ENCODE measurements around the gene EYS.

Gene EYS

GRCh38 chr6:65045801-65046200 is 661.2 kb downstream of the EYS start:
- Histone ChIP-seq H3K9me2 (replicated peaks; ENCODE audit: insufficient read depth, low read length) (no peaks in the 10 kb centered on the region), H3K27me3 (replicated peaks; ENCODE audit: insufficient read depth, low read length) (no peaks in the 10 kb centered on the region), H2AFZ (ENCODE audit: low read length) (no peak overlapping the region), H4K20me1 (ENCODE audit: insufficient read depth, low read length) (no peaks in the 10 kb centered on the region), H3K36me3 (replicated peaks; ENCODE audit: insufficient read depth, low read length) (no peaks in the 10 kb centered on the region), H3K4me1 (ENCODE audit: low read length) (no peaks in the 10 kb centered on the region), H3K4me3 (ENCODE audit: low read length) (no peak overlapping the region), H3K9me3 (replicated peaks; ENCODE audit: insufficient read depth, low read length) (no peaks in the 10 kb centered on the region), H3K27ac (ENCODE audit: low read length) (no peak overlapping the region), H3K79me2 (ENCODE audit: low read length) (no peaks in the 10 kb centered on the region), H3K9ac (ENCODE audit: low read length) (no peak overlapping the region), H3K4me2 (ENCODE audit: low read depth, low read length) (no peak overlapping the region), H3F3A (ENCODE audit: insufficient read depth, low read length) (no peaks in the 10 kb centered on the region)
- TF ChIP-seq CTCF (IDR thresholded peaks at IDR 0.05; ENCODE audit: low read length) (no peak), EZH2phosphoT487 (IDR thresholded peaks at IDR 0.05; ENCODE audit: low read length) (no peak)
- no peak for DNase-seq

- no peak overlapping the region for H3K27ac ChIP-seq (ENCODE audit: low read length)
- no peak overlapping the region for H3K4me3 ChIP-seq (ENCODE audit: low read length)
- no peaks in the 10 kb centered on the region for H3K27me3 ChIP-seq (replicated peaks; ENCODE audit: insufficient read depth, low read length)
- no peaks in the 10 kb centered on the region for H4K20me1 ChIP-seq (ENCODE audit: insufficient read depth, low read length)
- H3K4me1 ChIP-seq (ENCODE audit: low read length) = no peaks in the 10 kb centered on the region
- H3K79me2 ChIP-seq (ENCODE audit: low read length) = no peaks in the 10 kb centered on the region
- no peaks in the 10 kb centered on the region for H3K9me2 ChIP-seq (replicated peaks; ENCODE audit: insufficient read depth, low read length)
- no peaks in the 10 kb centered on the region for H3K36me3 ChIP-seq (replicated peaks; ENCODE audit: insufficient read depth, low read length)
- H3K4me2 ChIP-seq (ENCODE audit: low read depth, low read length) = no peak overlapping the region
- TF ChIP-seq EZH2phosphoT487 (IDR thresholded peaks at IDR 0.05; ENCODE audit: low read length) (no peak), EZH2 (optimal IDR thresholded peaks at IDR 0.05; ENCODE audit: low read depth, low read length) (no peak), CTCF (IDR thresholded peaks at IDR 0.05; ENCODE audit: low read length) (no peak)
- H3K9me3 ChIP-seq (replicated peaks; ENCODE audit: insufficient read depth, low read length) = no peaks in the 10 kb centered on the region
- H3F3A ChIP-seq (ENCODE audit: insufficient read depth, low read length) = no peaks in the 10 kb centered on the region
- no peak overlapping the region for H2AFZ ChIP-seq (ENCODE audit: low read length)
- H3K9ac ChIP-seq (ENCODE audit: low read length) = no peak overlapping the region
- no peak for DNase-seq
Observed at GRCh38 chr6:65014006-65014405, 693.0 kb downstream of the EYS start.

GRCh38 chr6:65006788-65007187 is 700.2 kb downstream of the EYS start:
- no peak overlapping the region for H3K4me3 ChIP-seq (ENCODE audit: low read length)
- H2AFZ ChIP-seq (ENCODE audit: low read length) = no peak overlapping the region
- TF ChIP-seq CTCF (IDR thresholded peaks at IDR 0.05; ENCODE audit: low read length) (no peak), EZH2phosphoT487 (IDR thresholded peaks at IDR 0.05; ENCODE audit: low read length) (no peak), EZH2 (optimal IDR thresholded peaks at IDR 0.05; ENCODE audit: low read depth, low read length) (no peak)
- no peak overlapping the region for H3K9ac ChIP-seq (ENCODE audit: low read length)
- H3F3A ChIP-seq (ENCODE audit: insufficient read depth, low read length) = no peaks in the 10 kb centered on the region
- H3K9me3 ChIP-seq (replicated peaks; ENCODE audit: insufficient read depth, low read length) = no peaks in the 10 kb centered on the region
- H3K4me2 ChIP-seq (ENCODE audit: low read depth, low read length) = no peak overlapping the region
- H3K36me3 ChIP-seq (replicated peaks; ENCODE audit: insufficient read depth, low read length) = no peaks in the 10 kb centered on the region
- no peak for DNase-seq
- H3K4me1 ChIP-seq (ENCODE audit: low read length) = no peaks in the 10 kb centered on the region
- no peaks in the 10 kb centered on the region for H3K27me3 ChIP-seq (replicated peaks; ENCODE audit: insufficient read depth, low read length)
- no peaks in the 10 kb centered on the region for H3K79me2 ChIP-seq (ENCODE audit: low read length)
- H3K27ac ChIP-seq (ENCODE audit: low read length) = no peak overlapping the region
- H4K20me1 ChIP-seq (ENCODE audit: insufficient read depth, low read length) = no peaks in the 10 kb centered on the region
- no peaks in the 10 kb centered on the region for H3K9me2 ChIP-seq (replicated peaks; ENCODE audit: insufficient read depth, low read length)

Data from MM.1S (cell line).